GM04503 (cell line): ENCODE measurements around the gene PTPRN2.
"Not testable (repeated sequence)": the region's sequence is repeated elsewhere in the genome, so short reads cannot be mapped to it uniquely, and the experiment has no call there.

Experiments
- DNase-seq: peaks from one replicate; pipeline ENCODE4 v3.0.0-alpha.2; 2012; ENCODE audit warnings: low read depth

Gene PTPRN2

GRCh38 chr7:158320328-158320727, 267.3 kb downstream of the PTPRN2 start:
- DNase-seq: no peak

GRCh38 chr7:158318511-158318913, 269.1 kb downstream of the PTPRN2 start:
- DNase-seq: no peak

- no peak for DNase-seq
Observed at GRCh38 chr7:158317238-158318205, 270.1 kb downstream of the PTPRN2 start.

GRCh38 chr7:158316466-158317031, 271.1 kb downstream of the PTPRN2 start:
- DNase-seq: no peak

- DNase-seq: no peak
Observed at GRCh38 chr7:158315881-158316280, 271.7 kb downstream of the PTPRN2 start.

- no peak for DNase-seq
Observed at GRCh38 chr7:158315326-158315725, 272.3 kb downstream of the PTPRN2 start.

- DNase-seq: no peak
Observed at GRCh38 chr7:158314394-158314793, 273.2 kb downstream of the PTPRN2 start.

GRCh38 chr7:158313931-158314330, 273.7 kb downstream of the PTPRN2 start:
- DNase-seq: no peak

- DNase-seq: no peak
Observed at GRCh38 chr7:158312789-158313188, 274.8 kb downstream of the PTPRN2 start.

GRCh38 chr7:158311791-158312190, 275.8 kb downstream of the PTPRN2 start:
- no peak for DNase-seq

GRCh38 chr7:158310924-158311666, 276.5 kb downstream of the PTPRN2 start:
- no peak for DNase-seq

- DNase-seq: no peak
Observed at GRCh38 chr7:158309868-158310763, 277.5 kb downstream of the PTPRN2 start.

- no peak for DNase-seq
Observed at GRCh38 chr7:158308001-158308400, 279.6 kb downstream of the PTPRN2 start.

GRCh38 chr7:158304072-158304471, 283.6 kb downstream of the PTPRN2 start:
- DNase-seq: not testable (repeated sequence)

- DNase-seq: no peak
Observed at GRCh38 chr7:158303121-158303520, 284.5 kb downstream of the PTPRN2 start.

- no peak for DNase-seq
Observed at GRCh38 chr7:158302274-158303070, 285.2 kb downstream of the PTPRN2 start.

- DNase-seq: no peak
Observed at GRCh38 chr7:158301207-158301606, 286.4 kb downstream of the PTPRN2 start.

GRCh38 chr7:158300427-158300826, 287.2 kb downstream of the PTPRN2 start:
- no peak for DNase-seq

GRCh38 chr7:158299607-158300006, 288.0 kb downstream of the PTPRN2 start:
- no peak for DNase-seq

GRCh38 chr7:158296798-158297104, 290.9 kb downstream of the PTPRN2 start:
- no peak for DNase-seq
